ENCODE results near the gene HMGCLL1.

The HMGCLL1 gene

GRCh38 chr6:55578537-55579363, at the start of gene HMGCLL1:
Gene HMGCLL1, minus strand, starts transcription at chr6:55579192. Its CDS starts 137 bp downstream, at chr6:55579055.
- DNase-seq, result no peak

GRCh38 chr6:55621993-55622392, 43.0 kb upstream of the HMGCLL1 start:
- no peak for DNase-seq

GRCh38 chr6:55621244-55621643, 42.3 kb upstream of the HMGCLL1 start:
- DNase-seq, result no peak

GRCh38 chr6:55617272-55617671, 38.3 kb upstream of the HMGCLL1 start:
- DNase-seq, result no peak

- DNase-seq, result no peak
Measured at GRCh38 chr6:55604021-55604420, 25.0 kb upstream of the HMGCLL1 start.

- DNase-seq, result no peak
Measured at GRCh38 chr6:55601120-55601519, 22.1 kb upstream of the HMGCLL1 start.

GRCh38 chr6:55594442-55594841, 15.4 kb upstream of the HMGCLL1 start:
- no peak for DNase-seq

GRCh38 chr6:55584654-55585354, 5.8 kb upstream of the HMGCLL1 start:
- DNase-seq, result no peak

GRCh38 chr6:55576811-55577210, 2.2 kb downstream of the HMGCLL1 start:
- DNase-seq, result no peak

- no peak for DNase-seq
Measured at GRCh38 chr6:55574556-55574955, 4.4 kb downstream of the HMGCLL1 start.

GRCh38 chr6:55569638-55570037, 9.4 kb downstream of the HMGCLL1 start:
- no peak for DNase-seq

GRCh38 chr6:55568808-55569439, 10.1 kb downstream of the HMGCLL1 start:
- DNase-seq, result no peak

- DNase-seq, result no peak
Measured at GRCh38 chr6:55567558-55567957, 11.4 kb downstream of the HMGCLL1 start.

GRCh38 chr6:55566036-55566710, 12.8 kb downstream of the HMGCLL1 start:
- DNase-seq, result no peak

GRCh38 chr6:55562318-55562717, 16.7 kb downstream of the HMGCLL1 start:
- DNase-seq, result no peak

- DNase-seq, result no peak
Measured at GRCh38 chr6:55560290-55560885, 18.6 kb downstream of the HMGCLL1 start.

GRCh38 chr6:55557146-55557545, 21.8 kb downstream of the HMGCLL1 start:
- DNase-seq, result no peak

GRCh38 chr6:55545791-55546190, 33.2 kb downstream of the HMGCLL1 start:
- DNase-seq, result no peak

- DNase-seq, result no peak
Measured at GRCh38 chr6:55543633-55544309, 35.2 kb downstream of the HMGCLL1 start.

GRCh38 chr6:55541024-55541423, 38.0 kb downstream of the HMGCLL1 start:
- no peak for DNase-seq

GRCh38 chr6:55536391-55536956, 42.5 kb downstream of the HMGCLL1 start:
- no peak for DNase-seq

- DNase-seq, result no peak
Measured at GRCh38 chr6:55531496-55531895, 47.5 kb downstream of the HMGCLL1 start.

Data from activated effector memory CD4-positive, alpha-beta T cell treated with Interleukin-2 at 50 U/mL for 16 hours (primary cell).